Astrocyte of the spinal cord (primary cell): ENCODE results near the gene GDPD3.

ENCODE experiments used
- DNase-seq: peaks from one replicate; pipeline ENCODE4 v3.0.0; 2011; ENCODE audit warnings: low read depth, low spot score
- H3K4me3 ChIP-seq: 2 replicates; pipeline ENCODE4 v1.5.1; 2011; ENCODE audit warnings: low read depth, mild to moderate bottlenecking, low read length, moderate library complexity
- in situ Hi-C: cut with HindIII; loops from 2 replicates; pipeline ENCODE4 v1.10.0; 2017; ENCODE audit warnings: low sequenced_read_pairs
- TF ChIP-seq, protein P1 (sequence below): IDR thresholded peaks from 2 replicates; pipeline ENCODE4 v1.5.1; 2012; ENCODE audit warnings: low read depth, mild to moderate bottlenecking, low read length, inconsistent platforms

The GDPD3 gene

DNA sequence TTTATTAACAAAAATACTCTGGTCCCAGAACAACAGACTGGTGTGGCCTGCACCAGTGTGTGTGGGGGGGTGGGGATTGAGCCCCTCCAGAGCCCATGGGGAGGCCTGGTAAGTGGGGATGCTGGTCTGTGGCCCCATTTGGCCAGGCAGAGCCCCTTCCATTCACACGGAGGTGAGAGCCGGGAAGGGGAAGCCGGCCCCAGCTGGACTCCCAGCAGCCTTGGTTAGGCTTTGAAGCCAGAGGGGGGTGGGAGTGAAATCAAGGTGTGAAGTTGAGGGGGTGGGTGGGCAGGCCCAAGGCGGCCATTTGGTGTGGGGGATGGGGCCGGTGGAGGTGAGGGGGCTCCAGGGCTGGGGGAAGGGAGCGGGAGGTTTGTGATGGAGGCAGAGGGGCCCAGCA is 27.5 kb downstream of the GDPD3 start:
- DNase-seq, result no peak
- TF ChIP-seq, protein P1, sequence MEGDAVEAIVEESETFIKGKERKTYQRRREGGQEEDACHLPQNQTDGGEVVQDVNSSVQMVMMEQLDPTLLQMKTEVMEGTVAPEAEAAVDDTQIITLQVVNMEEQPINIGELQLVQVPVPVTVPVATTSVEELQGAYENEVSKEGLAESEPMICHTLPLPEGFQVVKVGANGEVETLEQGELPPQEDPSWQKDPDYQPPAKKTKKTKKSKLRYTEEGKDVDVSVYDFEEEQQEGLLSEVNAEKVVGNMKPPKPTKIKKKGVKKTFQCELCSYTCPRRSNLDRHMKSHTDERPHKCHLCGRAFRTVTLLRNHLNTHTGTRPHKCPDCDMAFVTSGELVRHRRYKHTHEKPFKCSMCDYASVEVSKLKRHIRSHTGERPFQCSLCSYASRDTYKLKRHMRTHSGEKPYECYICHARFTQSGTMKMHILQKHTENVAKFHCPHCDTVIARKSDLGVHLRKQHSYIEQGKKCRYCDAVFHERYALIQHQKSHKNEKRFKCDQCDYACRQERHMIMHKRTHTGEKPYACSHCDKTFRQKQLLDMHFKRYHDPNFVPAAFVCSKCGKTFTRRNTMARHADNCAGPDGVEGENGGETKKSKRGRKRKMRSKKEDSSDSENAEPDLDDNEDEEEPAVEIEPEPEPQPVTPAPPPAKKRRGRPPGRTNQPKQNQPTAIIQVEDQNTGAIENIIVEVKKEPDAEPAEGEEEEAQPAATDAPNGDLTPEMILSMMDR, result no peak
- in situ Hi-C loops, result no loop called here
- H3K4me3 ChIP-seq, result no peak overlapping the region

DNA sequence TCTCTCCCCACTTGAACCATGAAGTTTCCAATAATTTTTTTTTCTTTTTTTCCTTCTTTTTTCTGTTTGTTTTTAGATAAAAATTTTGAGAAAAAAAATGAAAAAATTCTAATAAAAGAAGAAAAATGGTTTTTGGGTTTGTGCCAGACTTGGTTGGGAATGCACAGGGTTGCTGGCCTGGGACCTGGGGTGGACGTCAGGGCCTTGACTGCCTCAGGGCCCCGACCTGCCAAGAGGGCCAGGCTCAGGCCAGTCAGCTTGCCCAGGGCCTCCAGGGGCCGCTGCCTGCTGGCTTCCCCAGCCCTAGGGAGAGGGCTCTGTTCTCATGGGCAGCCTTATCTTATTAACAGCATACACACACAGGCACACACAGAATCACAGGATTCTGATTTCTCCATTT is 28.1 kb downstream of the GDPD3 start:
- TF ChIP-seq, protein P1, result no peak
- in situ Hi-C loops, result no loop called here
- H3K4me3 ChIP-seq, result no peak overlapping the region
- no peak for DNase-seq

DNA sequence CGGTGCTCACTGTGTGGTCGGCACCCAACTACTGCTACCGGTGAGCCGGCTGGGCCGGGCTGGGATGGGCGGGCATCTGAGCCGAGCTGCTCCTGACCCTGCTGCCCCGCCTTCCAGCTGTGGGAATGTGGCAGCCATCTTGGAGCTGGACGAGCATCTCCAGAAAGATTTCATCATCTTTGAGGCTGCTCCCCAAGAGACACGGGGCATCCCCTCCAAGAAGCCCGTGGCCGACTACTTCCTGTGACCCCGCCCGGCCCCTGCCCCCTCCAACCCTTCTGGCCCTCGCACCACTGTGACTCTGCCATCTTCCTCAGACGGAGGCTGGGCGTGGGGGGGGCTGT is 28.5 kb downstream of the GDPD3 start:
- TF ChIP-seq, protein P1, result no peak
- DNase-seq, result no peak
- in situ Hi-C loops, result no loop called here
- no peak overlapping the region for H3K4me3 ChIP-seq

DNA sequence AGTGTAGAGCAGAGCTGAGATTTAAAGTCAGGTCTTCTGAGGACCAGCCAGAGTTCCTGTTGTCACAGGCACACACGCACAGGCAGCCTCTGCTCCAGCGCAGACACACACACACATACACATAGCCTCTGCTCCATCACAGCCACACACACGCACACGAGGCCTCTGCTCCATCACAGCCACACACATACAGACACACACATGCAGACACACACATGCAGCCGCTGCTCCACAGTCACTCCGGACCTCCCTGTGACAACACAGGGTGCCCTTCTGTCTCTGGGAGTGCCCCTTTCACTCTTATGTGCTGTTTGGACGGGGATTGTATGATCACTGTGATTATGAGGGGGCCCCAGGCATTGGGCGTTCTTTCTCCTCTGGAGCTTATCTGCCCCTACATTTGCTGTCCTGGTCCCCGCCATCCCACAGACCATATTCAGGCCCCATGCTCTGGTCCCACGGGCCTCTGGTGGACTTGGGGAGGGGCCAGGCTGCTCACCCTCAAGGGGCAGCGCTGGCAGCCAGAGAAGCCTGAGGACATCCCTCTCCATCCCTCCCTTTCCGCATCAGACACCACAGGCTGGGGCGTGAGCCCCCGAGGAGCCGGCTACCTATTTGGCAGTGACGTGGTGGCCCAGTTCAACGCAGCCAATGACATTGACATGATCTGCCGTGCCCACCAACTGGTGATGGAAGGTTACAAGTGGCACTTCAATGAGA is 29.1 kb downstream of the GDPD3 start:
- H3K4me3 ChIP-seq, result no peak overlapping the region
- in situ Hi-C loops, result no loop called here
- no peak for DNase-seq
- TF ChIP-seq, protein P1, result no peak

DNA sequence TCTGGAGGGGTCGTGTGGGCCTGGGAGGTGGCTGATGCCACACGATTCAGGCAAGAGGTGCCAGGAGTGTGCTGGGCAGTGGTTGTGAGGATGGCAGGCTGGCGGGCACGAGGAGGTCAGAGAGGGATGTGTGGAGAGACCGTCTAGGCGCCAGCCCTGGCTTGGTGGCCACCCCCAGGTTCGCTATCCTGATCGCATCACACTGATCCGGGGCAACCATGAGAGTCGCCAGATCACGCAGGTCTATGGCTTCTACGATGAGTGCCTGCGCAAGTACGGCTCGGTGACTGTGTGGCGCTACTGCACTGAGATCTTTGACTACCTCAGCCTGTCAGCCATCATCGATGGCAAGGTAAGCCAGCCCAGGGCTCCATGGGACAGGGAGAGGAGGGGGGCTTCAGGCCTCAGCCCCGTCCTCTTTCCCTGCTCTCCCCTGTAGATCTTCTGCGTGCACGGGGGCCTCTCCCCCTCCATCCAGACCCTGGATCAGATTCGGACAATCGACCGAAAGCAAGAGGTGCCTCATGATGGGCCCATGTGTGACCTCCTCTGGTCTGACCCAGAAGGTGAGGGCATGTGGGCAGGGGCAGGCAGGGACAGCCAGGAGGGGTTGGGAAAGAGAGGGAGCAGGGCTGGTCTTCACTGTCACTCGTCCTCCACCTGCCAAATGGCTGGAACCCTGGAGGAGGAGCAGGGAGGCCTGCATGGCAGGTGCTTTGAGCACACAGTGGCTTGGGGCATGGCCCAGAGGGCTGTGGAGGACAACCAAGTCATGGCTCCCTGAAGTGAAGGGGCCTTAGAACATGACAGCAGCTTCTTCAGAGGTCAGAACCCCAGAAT is 29.9 kb downstream of the GDPD3 start:
- no peak for DNase-seq
- in situ Hi-C loops, result no loop called here
- TF ChIP-seq, protein P1, result no peak
- no peak overlapping the region for H3K4me3 ChIP-seq

DNA sequence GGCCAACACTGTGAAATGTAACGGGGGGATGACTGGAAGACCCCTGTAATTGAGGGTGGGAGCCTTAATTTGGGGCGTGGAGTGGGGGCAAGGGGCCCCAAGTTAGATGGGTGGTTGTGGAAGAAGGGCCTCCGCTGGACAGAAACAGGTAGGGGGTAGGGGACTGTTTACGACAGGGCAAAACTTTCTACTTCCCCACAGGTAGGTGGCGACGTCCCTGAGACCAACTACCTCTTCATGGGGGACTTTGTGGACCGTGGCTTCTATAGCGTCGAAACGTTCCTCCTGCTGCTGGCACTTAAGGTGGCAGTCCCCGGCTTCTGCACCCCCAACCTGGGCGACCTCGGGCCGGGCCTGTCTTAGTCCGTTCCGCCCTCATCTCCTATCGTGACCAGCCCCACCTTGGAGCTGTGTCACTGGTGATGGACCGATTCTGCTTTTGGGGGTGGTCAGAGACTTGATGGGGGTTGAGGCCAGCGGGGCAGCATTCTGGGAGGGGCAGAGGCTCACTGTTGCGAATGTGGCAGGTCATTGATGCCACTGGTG is 30.7 kb downstream of the GDPD3 start:
- in situ Hi-C loops, result no loop called here

More for the DNA sequence above, 30.7 kb downstream of the GDPD3 start:
- TF ChIP-seq, protein P1, result peak; percentile 14
- no peak for DNase-seq
- no peak overlapping the region for H3K4me3 ChIP-seq
